Activated naive CD4-positive, alpha-beta T cell treated with Interleukin-2 at 50 U/mL for 16 hours (primary cell): ENCODE data around the gene LMF1.
"Not testable (repeated sequence)": the region's sequence is repeated elsewhere in the genome, so short reads cannot be mapped to it uniquely, and the experiment has no call there.

ENCODE experiments used
- DNase-seq: peaks from one replicate; pipeline ENCODE4 v3.0.0-alpha.2; 2020

Gene LMF1

GRCh38 chr16:860891-861290, 109.9 kb downstream of the LMF1 start:
- no peak for DNase-seq

DNA sequence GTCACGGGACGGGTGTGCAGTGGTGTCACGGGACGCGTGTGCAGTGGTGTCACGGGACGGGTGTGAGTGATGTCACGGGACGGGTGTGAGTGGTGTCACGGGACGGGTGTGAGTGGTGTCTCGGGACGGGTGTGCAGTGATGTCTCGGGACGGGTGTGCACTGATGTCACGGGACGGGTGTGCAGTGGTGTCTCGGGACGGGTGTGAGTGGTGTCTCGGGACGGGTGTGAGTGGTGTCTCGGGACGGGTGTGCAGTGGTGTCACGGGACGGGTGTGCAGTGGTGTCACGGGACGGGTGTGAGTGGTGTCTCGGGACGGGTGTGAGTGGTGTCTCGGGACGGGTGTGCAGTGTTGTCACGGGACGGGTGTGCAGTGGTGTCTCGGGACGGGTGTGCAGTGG, 111.8 kb downstream of the LMF1 start:
- not testable (repeated sequence) for DNase-seq

DNA sequence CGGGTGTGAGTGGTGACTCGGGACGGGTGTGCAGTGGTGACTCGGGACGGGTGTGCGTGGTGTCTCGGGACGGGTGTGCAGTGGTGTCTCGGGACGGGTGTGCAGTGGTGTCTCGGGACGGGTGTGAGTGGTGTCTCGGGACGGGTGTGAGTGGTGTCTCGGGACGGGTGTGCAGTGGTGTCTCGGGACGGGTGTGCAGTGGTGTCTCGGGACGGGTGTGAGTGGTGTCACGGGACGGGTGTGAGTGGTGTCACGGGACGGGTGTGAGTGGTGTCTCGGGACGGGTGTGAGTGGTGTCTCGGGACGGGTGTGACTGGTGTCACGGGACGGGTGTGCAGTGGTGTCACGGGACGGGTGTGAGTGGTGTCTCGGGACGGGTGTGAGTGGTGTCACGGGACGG, 112.3 kb downstream of the LMF1 start:
- not testable (repeated sequence) for DNase-seq

GRCh38 chr16:856811-857210, 114.0 kb downstream of the LMF1 start:
- DNase-seq = no peak

DNA sequence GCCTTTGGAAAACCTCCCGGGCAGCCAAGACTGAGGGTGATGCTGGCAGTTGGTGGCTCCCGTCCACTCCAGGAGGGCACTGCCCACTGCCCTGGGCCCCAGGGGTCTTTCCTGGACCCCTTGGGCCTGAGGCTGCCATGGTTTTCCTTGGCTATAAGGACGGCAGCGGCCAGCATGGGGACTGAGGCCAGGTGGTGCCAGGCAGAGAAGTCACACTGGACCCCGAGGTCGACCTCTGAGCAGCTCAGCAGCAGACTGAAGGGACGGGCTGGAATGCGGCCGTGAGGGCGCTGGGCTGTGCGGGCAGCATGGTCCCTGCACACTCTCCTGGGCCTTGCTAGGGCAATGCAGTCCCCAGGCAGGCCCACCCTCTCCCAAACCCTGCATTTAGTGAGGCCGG, 114.7 kb downstream of the LMF1 start:
- no peak for DNase-seq

GRCh38 chr16:855471-855870, 115.3 kb downstream of the LMF1 start:
- DNase-seq = no peak

- DNase-seq = no peak
Measured at GRCh38 chr16:854808-855410, 115.9 kb downstream of the LMF1 start.

DNA sequence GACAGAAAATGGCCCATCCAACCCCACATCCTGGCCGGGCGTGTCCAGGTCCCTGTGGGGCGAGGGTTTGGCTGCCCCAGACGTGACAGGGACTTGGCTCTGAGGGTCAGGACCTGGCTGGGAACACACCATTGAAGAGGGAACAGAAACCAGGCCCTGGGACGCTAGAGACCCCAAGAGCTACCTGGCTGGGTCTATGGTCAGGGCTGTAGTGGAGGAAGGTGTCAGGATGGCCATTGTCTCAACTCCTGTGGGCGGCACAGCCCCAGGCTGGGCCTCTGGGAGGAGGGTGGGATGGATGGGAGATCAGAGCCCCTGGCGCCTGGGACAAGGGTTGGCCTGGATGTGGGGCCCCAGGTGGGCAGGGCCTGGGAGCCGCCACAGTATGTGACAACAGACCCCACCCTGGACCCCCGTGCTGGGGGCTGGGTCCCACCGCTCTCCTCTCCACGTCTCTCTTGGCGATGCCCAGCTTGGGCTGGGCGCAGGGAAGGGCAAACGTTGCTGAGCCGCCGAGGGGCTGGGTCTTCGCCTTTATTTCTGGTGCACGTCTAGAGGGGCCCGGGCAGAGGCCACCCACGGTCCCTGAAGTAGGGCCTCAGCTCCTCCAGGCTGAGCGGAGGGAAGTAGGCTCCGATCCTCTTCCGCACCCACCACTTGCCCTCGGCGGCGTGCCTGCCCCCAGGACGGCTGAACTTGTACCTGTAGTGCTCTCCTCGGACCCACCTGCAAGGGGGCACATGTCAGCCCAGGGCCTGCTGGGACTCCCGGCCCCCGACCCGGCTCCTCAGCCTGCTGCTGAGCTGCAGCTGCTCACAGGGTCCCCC, 116.6 kb downstream of the LMF1 start:
- no peak for DNase-seq

DNA sequence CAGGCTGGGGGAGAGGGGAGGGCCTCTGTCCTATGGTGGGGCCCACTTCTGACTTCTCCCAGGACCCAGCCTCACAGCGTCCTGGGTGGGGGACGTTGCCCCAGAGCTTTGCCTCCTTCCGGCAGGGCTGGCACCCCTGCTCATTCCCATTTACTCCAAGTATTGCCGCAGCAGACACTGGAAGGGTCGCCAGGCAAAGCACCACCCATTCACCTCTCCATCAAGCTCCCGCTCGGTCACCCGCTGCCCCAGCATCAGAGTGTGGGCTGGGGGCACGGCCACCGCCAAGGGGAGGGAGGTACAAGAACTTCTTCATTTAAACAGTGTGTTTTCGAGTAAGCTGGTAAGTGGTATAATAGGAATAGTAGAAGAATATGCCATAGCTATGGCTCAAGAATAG, 117.5 kb downstream of the LMF1 start:
- no peak for DNase-seq

- DNase-seq = no peak
Measured at GRCh38 chr16:852451-853185, 118.2 kb downstream of the LMF1 start.

- DNase-seq = no peak
Measured at GRCh38 chr16:851871-852270, 118.9 kb downstream of the LMF1 start.

DNA sequence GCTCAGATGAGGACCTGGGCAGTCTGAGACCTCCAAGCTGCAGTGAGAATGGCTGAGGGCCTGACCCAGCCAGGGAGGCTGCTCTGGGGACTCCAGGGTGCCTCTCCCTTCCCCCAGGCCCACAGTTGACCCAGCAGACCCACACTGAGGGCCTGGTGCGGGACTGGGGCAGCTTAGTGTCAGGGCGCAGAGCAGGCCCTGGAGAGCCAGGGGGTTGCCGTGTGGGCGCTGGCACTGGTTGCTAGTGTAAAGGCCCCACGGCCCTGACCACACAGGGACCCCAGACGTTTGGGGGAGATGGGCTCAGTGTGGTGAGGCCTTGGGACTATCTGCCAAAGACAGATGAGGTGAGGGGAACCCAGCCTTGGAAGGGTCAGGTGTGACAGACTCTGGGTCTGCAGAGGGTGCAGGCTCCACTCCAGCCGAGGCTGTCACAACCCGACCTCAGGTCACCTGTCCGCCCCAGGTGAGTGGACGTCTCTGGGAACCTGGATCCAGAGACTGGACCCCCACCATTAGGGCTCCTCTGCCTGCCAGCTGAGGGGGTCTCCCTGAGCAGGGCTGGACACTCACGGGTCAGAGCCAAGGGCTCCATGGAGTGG, 119.5 kb downstream of the LMF1 start:
- no peak for DNase-seq

GRCh38 chr16:850668-851067, 120.1 kb downstream of the LMF1 start:
- DNase-seq = no peak

- DNase-seq = no peak
Measured at GRCh38 chr16:848510-849253, 122.1 kb downstream of the LMF1 start.

DNA sequence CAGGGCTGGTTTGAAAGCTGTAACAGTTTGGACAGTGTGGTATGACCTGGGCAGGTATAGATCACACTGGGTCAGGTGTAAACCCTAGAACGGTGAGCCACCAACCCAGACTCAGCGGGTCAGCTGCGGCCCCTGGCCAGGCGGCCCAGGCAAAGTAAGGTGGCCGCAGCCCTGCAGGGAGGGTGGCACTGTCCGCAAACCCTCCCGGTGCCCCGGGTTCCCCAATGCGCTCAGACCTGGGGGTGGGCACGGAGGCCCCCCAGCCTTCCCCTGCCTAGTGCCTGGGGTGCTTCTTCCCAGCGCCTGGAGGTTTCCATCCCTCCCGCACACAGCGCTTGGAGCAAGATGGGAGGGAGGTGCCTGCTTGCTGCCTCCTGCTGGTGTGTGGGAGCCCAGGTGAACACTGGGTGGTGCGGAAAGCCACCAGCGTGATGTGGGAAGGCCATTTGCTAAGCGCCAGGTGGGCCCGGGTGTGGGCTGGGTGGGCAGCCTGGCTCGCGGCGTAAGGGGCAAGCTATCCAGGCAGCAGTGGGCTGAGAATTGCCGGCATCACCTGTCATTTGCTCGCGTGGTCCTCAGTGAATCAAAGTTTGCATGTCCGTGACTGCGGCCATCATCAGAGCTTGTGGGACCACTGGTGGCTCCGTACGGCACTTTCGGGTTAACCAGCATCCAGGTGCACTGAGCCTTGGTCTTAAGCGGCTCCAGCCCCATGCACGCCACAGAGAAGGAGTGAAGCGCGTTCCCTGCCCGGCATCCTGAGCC, 122.9 kb downstream of the LMF1 start:
- DNase-seq = no peak

GRCh38 chr16:847151-847550, 123.6 kb downstream of the LMF1 start:
- DNase-seq = no peak

DNA sequence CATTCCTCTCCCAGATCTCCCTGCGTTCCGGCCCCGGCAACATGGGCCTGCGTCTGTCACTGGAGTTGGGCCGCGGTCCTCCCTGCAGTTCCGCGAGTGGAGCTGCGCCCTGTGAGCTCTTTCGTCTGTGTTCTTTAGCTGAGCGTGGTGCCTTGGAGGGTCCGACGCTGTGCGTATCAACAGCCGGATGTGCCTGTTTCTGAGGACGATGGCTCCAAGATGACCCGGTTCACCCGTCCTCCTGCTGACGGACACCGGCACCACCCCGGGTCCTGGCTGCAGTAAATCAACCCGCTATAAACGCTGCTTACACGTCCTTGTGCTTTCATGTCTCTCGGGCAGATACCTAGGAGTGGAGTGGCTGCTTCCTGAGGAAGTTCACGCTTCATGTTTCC, 125.4 kb downstream of the LMF1 start:
- DNase-seq = no peak

GRCh38 chr16:844638-845350, 126.0 kb downstream of the LMF1 start:
- DNase-seq = no peak

DNA sequence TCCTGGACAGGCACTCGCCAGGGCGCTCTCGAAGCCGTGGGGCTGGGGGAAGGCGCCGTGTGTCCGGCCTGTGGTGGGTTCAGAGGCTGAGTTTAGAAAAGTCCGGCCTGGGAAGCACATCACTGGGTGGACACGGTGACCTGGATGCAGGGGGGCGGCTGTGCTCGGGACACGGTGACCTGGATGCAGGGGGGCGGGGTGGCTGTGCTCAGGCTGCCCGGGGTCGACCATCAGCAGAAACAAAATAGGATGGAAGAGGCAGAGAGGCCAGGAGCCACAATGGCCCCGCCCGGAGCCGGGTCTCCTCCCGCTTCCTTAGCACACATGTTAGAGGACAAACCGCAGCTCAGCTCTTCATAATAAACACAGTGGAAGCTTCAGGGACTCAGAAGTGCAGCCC, 127.0 kb downstream of the LMF1 start:
- no peak for DNase-seq

DNA sequence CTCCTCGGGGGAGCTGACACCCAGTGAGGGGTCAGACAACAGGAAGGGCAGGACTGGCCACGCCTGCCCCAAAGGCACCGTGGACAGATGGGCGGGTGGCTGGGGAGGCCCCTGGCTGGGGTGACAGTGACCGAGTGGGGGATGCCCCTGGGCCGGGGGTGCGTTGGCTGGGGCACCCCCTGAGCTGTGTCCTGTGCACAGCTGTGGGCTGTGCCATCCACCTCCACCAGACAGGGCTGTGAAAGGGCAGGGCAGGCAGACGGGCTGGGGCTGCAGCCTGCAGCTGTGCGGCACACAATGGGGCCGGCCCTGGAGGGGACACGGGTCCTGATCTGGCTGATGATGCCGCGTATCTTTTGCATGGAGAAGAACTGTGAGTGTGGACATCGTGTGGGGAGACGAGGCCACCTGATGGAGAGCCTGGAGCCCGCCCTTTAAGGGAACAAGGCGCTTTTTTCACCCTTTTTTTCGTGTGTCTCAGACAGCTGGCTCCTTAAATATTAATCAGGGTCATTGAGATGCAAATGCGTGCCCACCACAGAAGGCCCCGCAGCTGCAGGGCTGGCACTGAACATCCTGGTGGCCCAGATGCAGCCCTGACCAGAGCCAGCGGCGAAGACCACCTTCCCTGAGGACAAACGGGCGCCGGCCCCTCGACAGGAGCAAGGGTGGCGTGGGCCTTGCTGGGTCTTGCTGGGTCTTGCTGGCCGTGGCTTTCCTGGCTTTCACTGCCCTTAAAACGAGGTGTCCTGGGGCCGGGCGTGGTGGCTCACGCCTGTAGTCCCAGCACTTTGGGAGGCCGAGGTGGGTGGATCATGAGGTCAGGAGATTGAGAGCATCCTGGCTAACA, 127.8 kb downstream of the LMF1 start:
- DNase-seq = no peak
